BJ (cell line): ENCODE results near the gene FXYD1. TPM values are rescaled to one million over a fixed set of nuclear protein-coding genes. Genes with fewer than 3 reads are reported as not detected.

ENCODE experiments used
- CTCF ChIA-PET: fragments of 350-600 bp; formaldehyde crosslinking; extraction: SDS; loops from one replicate; lab custom pipeline; 2021; ENCODE audit warnings: antibody characterized with exemption, inconsistent platforms; lab: Yijun Ruan, JAX
- POLR2A ChIA-PET: fragments of 300-600 bp; sonication (Branson Sonifier 250); formaldehyde crosslinking; extraction: SDS; loops from one replicate; lab custom pipeline; 2021; ENCODE audit warnings: antibody characterized with exemption; lab: Charles Lee
- DNase-seq: peaks from one replicate; pipeline ENCODE4 v3.0.0-alpha.2; 2011; ENCODE audit warnings: low read depth
- H3K27me3 ChIP-seq: 2 replicates; pipeline ENCODE4 v1.6.0; 2011; ENCODE audit warnings: low read length; ENCODE audit not compliant: control insufficient read depth, insufficient read depth
- H3K36me3 ChIP-seq: 2 replicates; pipeline ENCODE4 v1.5.1; 2011; ENCODE audit warnings: low read length; ENCODE audit not compliant: control insufficient read depth, insufficient read depth
- H3K4me3 ChIP-seq: 2 replicates; pipeline ENCODE4 v1.5.1; 2011; ENCODE audit warnings: low read depth, mild to moderate bottlenecking, control low read depth, low read length
- CTCF ChIP-seq: IDR thresholded peaks from 2 replicates; pipeline ENCODE4 v1.5.1; 2011; ENCODE audit warnings: low read depth, mild to moderate bottlenecking, control low read depth, inconsistent platforms, low read length, moderate library complexity; ENCODE audit not compliant: insufficient read depth
- polyA plus RNA-seq: library from polyadenylated mRNA; depleted of rRNA; stranded (reverse); fragments of >200 nt; gene quantifications from 2 replicates; pipeline ENCODE4 v1.2.3, GENCODE V29; 2011

Gene FXYD1
- polyA plus RNA-seq, 1 experiment, result 4.0 TPM

- no peak for TF ChIP-seq CTCF
- CTCF ChIA-PET, result interaction anchor here (0.8 to 4.8 kb wide), 6 partner anchors 17 to 74 kb away, joined by 3 to 59 read pairs (median 11); partner anchors contain the start of genes FXYD7 and LGI4
- POLR2A ChIA-PET, result no interaction called here
- no peak for DNase-seq
- no peak overlapping the region for H3K4me3 ChIP-seq
- no peaks in the 10 kb centered on the region for H3K36me3 ChIP-seq
- peaks cover 10% of the 10 kb centered on the region for H3K27me3 ChIP-seq
Observed at GRCh38 chr19:35117799-35118198, 20.8 kb upstream of the FXYD1 start.

- H3K36me3 ChIP-seq, result no peaks in the 10 kb centered on the region
- ChIA-PET POLR2A (no interaction called here), CTCF (interaction anchor here (2.3 to 4.8 kb wide), 2 partner anchors 17 to 23 kb away, joined by 13 to 41 read pairs; partner anchors contain the start of genes FXYD7 and LGI4)
- DNase-seq, result no peak
- H3K27me3 ChIP-seq, result peaks cover 7% of the 10 kb centered on the region
- H3K4me3 ChIP-seq, result no peak overlapping the region
- TF ChIP-seq CTCF, result no peak
Observed at GRCh38 chr19:35118268-35119020, 20.2 kb upstream of the FXYD1 start.

- POLR2A ChIA-PET, result no interaction called here
- CTCF ChIA-PET, result interaction anchor here (0.6 to 2.3 kb wide), 3 partner anchors 9 to 443 kb away, joined by 3 to 13 read pairs (median 3); partner anchors contain the start of gene LGI4
Observed at GRCh38 chr19:35119091-35119490, 19.5 kb upstream of the FXYD1 start.

GRCh38 chr19:35119578-35120155 is 19.0 kb upstream of the FXYD1 start:
- Histone ChIP-seq H3K36me3 (no peaks in the 10 kb centered on the region), H3K4me3 (no peak overlapping the region), H3K27me3 (peaks cover 7% of the 10 kb centered on the region)
- TF ChIP-seq CTCF, result no peak
- POLR2A ChIA-PET, result no interaction called here
- CTCF ChIA-PET, result interaction anchor here (0.6 to 2.3 kb wide), 4 partner anchors 9 to 443 kb away, joined by 3 to 13 read pairs (median 4); partner anchors contain the start of gene LGI4
- no peak for DNase-seq

More at GRCh38 chr19:35119091-35119490, 19.5 kb upstream of the FXYD1 start:
- Histone ChIP-seq H3K27me3 (peaks cover 7% of the 10 kb centered on the region), H3K4me3 (no peak overlapping the region), H3K36me3 (no peaks in the 10 kb centered on the region)
- no peak for TF ChIP-seq CTCF
- DNase-seq, result no peak

- ChIA-PET CTCF (interaction anchor here (1.2 to 2.3 kb wide), 3 partner anchors 10 to 21 kb away, joined by 3 to 13 read pairs (median 5); partner anchors contain the start of gene LGI4), POLR2A (no interaction called here)
- DNase-seq, result peak; percentile 41
- Histone ChIP-seq H3K36me3 (no peaks in the 10 kb centered on the region), H3K4me3 (no peak overlapping the region), H3K27me3 (peaks cover 6% of the 10 kb centered on the region)
- no peak for TF ChIP-seq CTCF
Observed at GRCh38 chr19:35120492-35120891, 18.1 kb upstream of the FXYD1 start.
